GM19043 (cell line): Measurements from ENCODE around the gene BDH1.

Source experiments
- ATAC-seq: cut with Tn5 transposase; IDR thresholded peaks from one replicate; pipeline ENCODE4 v1.9.1; 2021; ENCODE audit warnings: low read depth; ENCODE audit not compliant: unreplicated experiment

The BDH1 gene

GRCh38 chr3:197465197-197465995, 90.4 kb downstream of the BDH1 start:
- ATAC-seq, result no peak

DNA sequence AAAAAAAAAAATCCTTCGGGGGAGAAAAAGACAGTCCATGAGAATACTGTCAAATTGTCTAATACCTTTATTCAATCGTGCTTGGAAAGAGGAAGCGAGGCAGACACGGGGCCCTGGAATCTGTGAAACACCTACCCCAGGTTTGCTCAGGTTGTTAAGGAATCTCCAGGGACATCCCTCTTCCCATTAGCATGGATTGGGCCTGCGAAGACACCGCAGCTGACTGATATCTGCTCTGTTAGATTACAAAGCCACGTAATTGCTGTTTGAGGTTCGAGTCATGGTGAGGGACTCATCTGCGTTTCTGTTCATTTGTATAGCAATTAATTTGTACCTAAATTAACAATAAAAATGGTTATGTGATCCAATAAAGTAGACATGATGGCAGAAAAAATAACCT, 91.0 kb downstream of the BDH1 start:
- ATAC-seq, result no peak

DNA sequence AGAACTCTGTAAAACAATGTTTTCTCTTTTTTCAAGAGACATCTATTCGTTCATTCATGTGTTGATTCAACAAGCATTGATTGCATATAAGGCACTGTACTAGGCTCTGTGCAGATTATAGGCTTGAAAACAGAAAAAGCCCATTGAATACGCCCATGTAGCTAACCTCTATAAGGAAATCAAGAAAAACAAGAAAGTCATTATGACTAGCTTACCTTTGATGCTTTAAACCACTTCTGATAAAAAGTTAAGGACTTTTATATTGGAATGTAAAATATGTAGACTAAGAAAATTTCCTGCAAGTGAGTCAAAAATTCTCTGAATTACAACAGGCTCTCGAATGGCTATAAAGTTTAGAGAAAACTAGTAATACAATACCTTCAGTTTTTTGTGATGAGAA, 92.5 kb downstream of the BDH1 start:
- no peak for ATAC-seq

DNA sequence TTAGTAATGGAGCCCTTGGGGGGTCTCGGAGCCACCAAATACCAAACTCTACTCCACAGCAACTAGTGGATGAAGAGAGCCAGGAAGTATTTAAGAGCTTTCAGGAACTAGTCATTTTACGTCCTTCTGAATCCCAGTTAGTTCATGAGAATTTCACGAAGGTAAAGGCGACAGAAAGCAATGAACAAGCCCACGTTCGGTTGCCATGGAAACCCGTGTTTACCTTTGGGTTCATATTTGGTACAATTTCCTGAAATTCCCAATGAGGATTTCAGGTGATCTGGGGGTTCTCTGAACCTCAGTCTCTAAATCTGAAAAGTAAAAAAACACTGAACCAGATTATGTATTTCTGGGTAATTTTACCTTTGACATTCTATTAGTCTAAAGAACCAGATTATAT, 93.0 kb downstream of the BDH1 start:
- ATAC-seq, result no peak

DNA sequence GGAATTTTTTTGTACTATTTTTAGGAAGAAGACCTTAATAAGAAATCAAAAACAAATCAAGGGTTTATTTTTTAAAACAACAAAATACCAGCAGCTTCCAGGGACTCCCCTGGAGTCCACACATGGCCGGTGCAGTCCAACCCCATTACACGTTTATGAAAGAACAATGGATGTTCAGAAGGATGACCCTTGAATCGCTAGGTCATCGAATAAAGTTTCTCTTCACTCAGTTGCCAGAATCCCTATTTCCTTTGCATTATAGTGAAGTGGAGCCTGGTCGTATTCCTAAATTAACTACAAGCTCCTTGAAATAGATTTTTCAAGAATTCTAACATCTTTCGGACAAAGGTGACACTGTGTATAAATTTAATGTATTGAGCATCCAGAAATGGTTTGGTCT, 95.1 kb downstream of the BDH1 start:
- ATAC-seq, result no peak

- ATAC-seq, result no peak
Observed at GRCh38 chr3:197460002-197460401, 95.8 kb downstream of the BDH1 start.
